Hippocampal formation (tissue), 2 donors: ENCODE measurements around the gene BTD.
"Not testable (repeated sequence)": the region's sequence is repeated elsewhere in the genome, so short reads cannot be mapped to it uniquely, and the experiment has no call there.

Experiments used
- DNase-seq, 2 donors: peaks; one replicate each; lab custom pipeline; 2025; lab: John Stamatoyannopoulos, UW

BTD gene

GRCh38 chr3:15604584-15604983, 3.0 kb downstream of the BTD start:
- not testable (repeated sequence) for DNase-seq

GRCh38 chr3:15606434-15606891, 4.9 kb downstream of the BTD start:
- no peak for DNase-seq

- no peak for DNase-seq
Measured at GRCh38 chr3:15610082-15610759, 8.7 kb downstream of the BTD start.

GRCh38 chr3:15611018-15611417, 9.5 kb downstream of the BTD start:
- no peak for DNase-seq

GRCh38 chr3:15612001-15612400, 10.5 kb downstream of the BTD start:
- no peak for DNase-seq

- no peak for DNase-seq
Measured at GRCh38 chr3:15614958-15615357, 13.4 kb downstream of the BTD start.

GRCh38 chr3:15616053-15616452, 14.5 kb downstream of the BTD start:
- no peak for DNase-seq

- DNase-seq = not testable (repeated sequence)
Measured at GRCh38 chr3:15619659-15620464, 18.3 kb downstream of the BTD start.

- DNase-seq = no peak
Measured at GRCh38 chr3:15623535-15624440, 22.2 kb downstream of the BTD start.

- no peak for DNase-seq
Measured at GRCh38 chr3:15628967-15629366, 27.4 kb downstream of the BTD start.

- DNase-seq = peak; percentile 56 to 89
Measured at GRCh38 chr3:15629860-15630597, 28.5 kb downstream of the BTD start.

- DNase-seq = peak in 1 of 2 donors; percentile 36
Measured at GRCh38 chr3:15630646-15631350, 29.3 kb downstream of the BTD start.

- DNase-seq = no peak
Measured at GRCh38 chr3:15631426-15632211, 30.1 kb downstream of the BTD start.

GRCh38 chr3:15632212-15632580, 30.7 kb downstream of the BTD start:
- no peak for DNase-seq

- no peak for DNase-seq
Measured at GRCh38 chr3:15633159-15633558, 31.6 kb downstream of the BTD start.

- DNase-seq = peak; percentile 35 to 53
Measured at GRCh38 chr3:15633766-15634598, 32.4 kb downstream of the BTD start.

GRCh38 chr3:15634671-15635070, 33.1 kb downstream of the BTD start:
- no peak for DNase-seq

- peak; percentile 21 to 23 for DNase-seq
Measured at GRCh38 chr3:15635121-15635661, 33.6 kb downstream of the BTD start.
